WTC11 (cell line): ENCODE data around the gene TNRC18. TPM values are rescaled to one million over a fixed set of nuclear protein-coding genes. Genes with fewer than 3 reads are reported as not detected.
A peak's percentile ranks its signal among the peaks of the same experiment; 100 is the strongest.

Experiments
- ATAC-seq: fragments of 200-7000 bp; cut with Tn5 transposase; 2 replicates; pipeline ENCODE4 v1.10.0; 2021; ENCODE audit warnings: mild to moderate bottlenecking, moderate library complexity
- CTCF ChIA-PET: fragments of 300-600 bp; sonication (Branson Sonifier 250); formaldehyde crosslinking; loops from one replicate; lab custom pipeline; 2021; ENCODE audit warnings: antibody characterized with exemption; lab: Charles Lee
- POLR2A ChIA-PET: fragments of 350-600 bp; sonication (Branson Sonifier 250); formaldehyde crosslinking; loops from one replicate; lab custom pipeline; 2021; ENCODE audit warnings: antibody characterized with exemption; lab: Charles Lee
- DNase-seq: peaks from one replicate; pipeline ENCODE4 v3.0.0; 2021; ENCODE audit warnings: low spot score
- H3K27ac Mint-ChIP-seq: 2 replicates; pipeline ENCODE4 v1.8.0; 2021; ENCODE audit warnings: mixed read lengths
- H3K27me3 Mint-ChIP-seq: 2 replicates; pipeline ENCODE4 v1.8.0; 2021; ENCODE audit warnings: low read depth, mild to moderate bottlenecking, moderate library complexity, mixed read lengths
- H3K36me3 Mint-ChIP-seq: 2 replicates; pipeline ENCODE4 v1.8.0; 2021; ENCODE audit warnings: mixed read lengths
- H3K4me1 Mint-ChIP-seq: 2 replicates; pipeline ENCODE4 v1.8.0; 2022; ENCODE audit warnings: mixed read lengths
- H3K4me3 Mint-ChIP-seq: 2 replicates; pipeline ENCODE4 v1.8.0; 2021; ENCODE audit warnings: mild to moderate bottlenecking, moderate library complexity, mixed read lengths
- H3K9me3 Mint-ChIP-seq: 2 replicates; pipeline ENCODE4 v1.8.0; 2021; ENCODE audit warnings: mixed read lengths
- ELF4 ChIP-seq: sonication (generic); formaldehyde crosslinking; IDR thresholded peaks from 2 replicates; pipeline ENCODE4 v1.8.1; 2022; ENCODE audit warnings: low read depth, mild to moderate bottlenecking, moderate library complexity, missing genetic modification reagents
- EMX1 ChIP-seq: fragments of 250-450 bp; sonication (Bioruptor Pico); IDR thresholded peaks from 2 replicates; pipeline ENCODE4 v1.8.0; 2021; ENCODE audit warnings: mild to moderate bottlenecking
- GRHL2 ChIP-seq: fragments of 250-450 bp; sonication (Bioruptor Pico); IDR thresholded peaks from 2 replicates; pipeline ENCODE4 v1.8.0; 2022; ENCODE audit warnings: mild to moderate bottlenecking, moderate library complexity; ENCODE audit not compliant: insufficient replicate concordance, severe bottlenecking
- HMGA2 ChIP-seq: fragments of 250-450 bp; sonication (Bioruptor Pico); IDR thresholded peaks from 2 replicates; pipeline ENCODE4 v1.4.0; 2021; ENCODE audit warnings: mild to moderate bottlenecking, moderate library complexity
- JAZF1 ChIP-seq: fragments of 250-450 bp; sonication (Bioruptor Pico); IDR thresholded peaks from 2 replicates; pipeline ENCODE4 v1.9.0; 2021; ENCODE audit warnings: moderate library complexity, mild to moderate bottlenecking, inconsistent platforms
- MLX ChIP-seq: sonication (generic); formaldehyde crosslinking; IDR thresholded peaks from 2 replicates; pipeline ENCODE4 v1.8.1; 2023; ENCODE audit warnings: mild to moderate bottlenecking, missing genetic modification reagents, moderate library complexity
- MYBL2 ChIP-seq: sonication (generic); formaldehyde crosslinking; IDR thresholded peaks from 2 replicates; pipeline ENCODE4 v1.8.1; 2023; ENCODE audit warnings: mild to moderate bottlenecking, moderate library complexity, missing genetic modification reagents
- NR3C1 ChIP-seq: sonication (generic); formaldehyde crosslinking; conservative IDR thresholded peaks from 2 replicates; pipeline ENCODE4 v1.8.1; 2023; ENCODE audit warnings: low read depth, mild to moderate bottlenecking, missing genetic modification reagents
- TEAD4 ChIP-seq: sonication (generic); formaldehyde crosslinking; IDR thresholded peaks from 2 replicates; pipeline ENCODE4 v1.8.0; 2022; ENCODE audit warnings: mild to moderate bottlenecking, missing genetic modification reagents
- ZBTB21 ChIP-seq: sonication (generic); formaldehyde crosslinking; IDR thresholded peaks from 2 replicates; pipeline ENCODE4 v1.8.1; 2023; ENCODE audit warnings: mild to moderate bottlenecking, missing genetic modification reagents, borderline replicate concordance
- ZNF263 ChIP-seq: sonication (generic); formaldehyde crosslinking; IDR thresholded peaks from 2 replicates; pipeline ENCODE4 v1.8.1; 2022; ENCODE audit warnings: low read depth, mild to moderate bottlenecking, moderate library complexity, missing genetic modification reagents
- ZNF532 ChIP-seq: fragments of 250-450 bp; sonication (Bioruptor Pico); IDR thresholded peaks from 2 replicates; pipeline ENCODE4 v1.9.0; 2021; ENCODE audit warnings: mild to moderate bottlenecking, borderline replicate concordance
- total RNA-seq: library from RNA; stranded (reverse); gene quantifications from 3 replicates; pipeline ENCODE4 v1.2.3, GENCODE V29; 2021
- TF ChIP-seq, protein P1 (sequence below): sonication (generic); formaldehyde crosslinking; IDR thresholded peaks from 2 replicates; pipeline ENCODE4 v1.8.0; 2022; ENCODE audit warnings: mild to moderate bottlenecking, missing genetic modification reagents
- TF ChIP-seq, protein P2 (sequence below): sonication (generic); formaldehyde crosslinking; IDR thresholded peaks from 2 replicates; pipeline ENCODE4 v1.8.1; 2023; ENCODE audit warnings: mild to moderate bottlenecking, missing genetic modification reagents
- TF ChIP-seq, protein P3 (sequence below): sonication (generic); formaldehyde crosslinking; conservative IDR thresholded peaks from 2 replicates; pipeline ENCODE4 v1.8.1; 2022; ENCODE audit warnings: mild to moderate bottlenecking, missing genetic modification reagents

Gene TNRC18
- total RNA-seq, 1 experiment from 2014 or later, result 55.0 TPM

DNA sequence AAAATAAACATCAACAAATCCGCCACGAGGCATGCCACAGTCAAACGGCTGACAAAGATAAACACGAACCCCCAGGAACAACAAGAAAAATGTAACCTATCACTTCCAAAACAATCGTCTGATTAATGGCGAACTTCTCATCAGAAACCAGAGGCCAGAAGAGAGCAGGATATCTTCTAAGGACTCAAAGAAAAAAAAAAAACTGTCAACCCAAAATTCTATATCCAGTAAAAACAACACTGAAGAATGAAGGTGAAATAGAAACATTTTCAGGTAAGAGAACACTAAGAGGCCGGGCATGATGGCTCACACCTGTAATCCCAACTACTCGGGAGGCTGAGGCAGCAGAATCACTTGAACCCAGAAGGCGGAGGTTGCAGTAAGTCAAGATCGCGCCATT lies 86.6 kb downstream of the TNRC18 start:
- CTCF ChIA-PET, result no interaction called here
- Mint-ChIP-seq H3K4me1 (0 out of 2 replicates have a peak, but pooled peaks cover 3% of the 10 kb centered on the region), H3K27me3 (no peaks in the 10 kb centered on the region; the same call in 1 of the 2 replicates), H3K4me3 (no peak overlapping the region), H3K27ac (no peak overlapping the region), H3K9me3 (peaks cover 13% of the 10 kb centered on the region), H3K36me3 (peaks cover 20% of the 10 kb centered on the region)
- TF ChIP-seq, protein P1, sequence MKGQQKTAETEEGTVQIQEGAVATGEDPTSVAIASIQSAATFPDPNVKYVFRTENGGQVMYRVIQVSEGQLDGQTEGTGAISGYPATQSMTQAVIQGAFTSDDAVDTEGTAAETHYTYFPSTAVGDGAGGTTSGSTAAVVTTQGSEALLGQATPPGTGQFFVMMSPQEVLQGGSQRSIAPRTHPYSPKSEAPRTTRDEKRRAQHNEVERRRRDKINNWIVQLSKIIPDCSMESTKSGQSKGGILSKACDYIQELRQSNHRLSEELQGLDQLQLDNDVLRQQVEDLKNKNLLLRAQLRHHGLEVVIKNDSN (CRISPR knock-in tag), result no peak
- TF ChIP-seq ZNF532 (CRISPR knock-in tag) (no peak), HMGA2 (no peak)
- POLR2A ChIA-PET, result no interaction called here
- no peak for DNase-seq
- ATAC-seq, result no peak

DNA sequence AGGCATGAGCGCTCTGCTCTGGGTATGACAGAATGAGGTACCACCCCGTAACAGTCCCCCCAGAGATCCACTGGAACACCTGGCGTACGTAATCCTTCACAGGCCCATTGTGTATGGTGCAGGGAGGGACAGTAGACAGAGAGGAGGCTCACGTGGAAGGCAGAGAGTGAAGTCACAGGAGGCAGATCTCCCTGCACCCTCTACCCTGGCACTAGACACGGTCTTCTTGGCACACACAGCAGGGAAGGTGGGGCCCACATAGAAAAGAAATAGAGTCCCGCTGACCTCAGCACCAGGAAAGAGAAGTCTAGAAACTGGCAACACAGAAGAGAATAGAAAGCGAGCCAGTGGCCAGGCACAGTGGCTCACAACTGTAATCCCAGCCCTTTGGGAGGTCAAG lies 89.0 kb downstream of the TNRC18 start:
- peaks cover 13% of the 10 kb centered on the region for H3K36me3 Mint-ChIP-seq
- POLR2A ChIA-PET, result no interaction called here

DNA sequence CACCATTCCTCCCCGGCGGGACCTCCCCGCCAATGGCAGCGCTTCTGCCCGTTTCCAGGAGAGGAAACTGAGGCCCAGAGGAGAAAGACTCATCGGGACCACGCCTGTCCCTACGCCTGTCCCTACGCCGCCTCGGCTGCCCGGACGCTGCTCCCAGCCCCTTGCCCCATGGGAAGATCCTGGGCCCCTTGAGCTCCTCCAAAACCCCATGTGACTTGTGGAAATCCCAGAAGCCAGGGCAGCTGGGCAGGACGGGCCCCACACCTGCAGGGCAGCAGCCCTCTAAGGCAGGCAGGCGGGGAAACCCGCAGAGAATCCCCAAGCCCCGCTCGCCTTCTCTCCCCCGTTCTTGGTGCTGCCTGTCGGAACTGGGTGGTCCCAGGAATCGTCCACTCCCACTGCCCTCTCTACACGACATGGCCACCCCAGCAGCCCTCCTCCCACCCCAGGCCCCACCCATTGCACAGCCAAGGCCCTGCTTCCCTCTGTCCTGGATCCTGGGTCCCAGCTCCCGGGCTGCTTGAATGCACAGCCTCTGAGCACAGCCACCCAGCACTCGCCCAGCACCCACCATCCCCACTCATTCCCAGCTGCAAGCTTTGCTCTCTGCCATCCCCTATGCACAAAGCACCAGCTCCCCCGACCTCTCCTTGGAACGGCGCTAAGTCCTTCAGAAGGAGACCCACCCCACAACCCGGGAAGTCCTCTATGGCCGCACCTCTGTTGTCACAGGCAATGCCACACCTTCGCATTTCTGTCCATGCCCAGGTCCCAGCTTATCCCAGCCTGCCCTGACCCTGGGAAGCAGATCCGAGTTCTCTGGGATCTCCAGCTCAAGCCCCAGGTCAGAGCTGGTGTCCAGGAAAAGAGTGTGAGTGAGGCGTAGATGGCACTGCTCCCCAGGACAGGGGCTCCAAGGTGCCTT lies 90.3 kb downstream of the TNRC18 start:
- CTCF ChIA-PET, result interaction anchor here (0.7 to 0.9 kb wide), 2 partner anchors 93 to 193 kb away, joined by 3 to 6 read pairs; no protein-coding TSS in a partner anchor
- DNase-seq, result no peak
- Mint-ChIP-seq H3K27me3 (no peaks in the 10 kb centered on the region), H3K4me1 (0 out of 2 replicates have a peak, but pooled peaks cover 3% of the 10 kb centered on the region), H3K9me3 (peaks cover 8% of the 10 kb centered on the region), H3K36me3 (peaks cover 13% of the 10 kb centered on the region)
- POLR2A ChIA-PET, result interaction anchor here (0.5 kb wide), 1 partner anchor 93 kb away, joined by 3 read pairs; no protein-coding TSS in a partner anchor
- TF ChIP-seq, protein P2, sequence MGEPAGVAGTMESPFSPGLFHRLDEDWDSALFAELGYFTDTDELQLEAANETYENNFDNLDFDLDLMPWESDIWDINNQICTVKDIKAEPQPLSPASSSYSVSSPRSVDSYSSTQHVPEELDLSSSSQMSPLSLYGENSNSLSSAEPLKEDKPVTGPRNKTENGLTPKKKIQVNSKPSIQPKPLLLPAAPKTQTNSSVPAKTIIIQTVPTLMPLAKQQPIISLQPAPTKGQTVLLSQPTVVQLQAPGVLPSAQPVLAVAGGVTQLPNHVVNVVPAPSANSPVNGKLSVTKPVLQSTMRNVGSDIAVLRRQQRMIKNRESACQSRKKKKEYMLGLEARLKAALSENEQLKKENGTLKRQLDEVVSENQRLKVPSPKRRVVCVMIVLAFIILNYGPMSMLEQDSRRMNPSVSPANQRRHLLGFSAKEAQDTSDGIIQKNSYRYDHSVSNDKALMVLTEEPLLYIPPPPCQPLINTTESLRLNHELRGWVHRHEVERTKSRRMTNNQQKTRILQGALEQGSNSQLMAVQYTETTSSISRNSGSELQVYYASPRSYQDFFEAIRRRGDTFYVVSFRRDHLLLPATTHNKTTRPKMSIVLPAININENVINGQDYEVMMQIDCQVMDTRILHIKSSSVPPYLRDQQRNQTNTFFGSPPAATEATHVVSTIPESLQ, result no peak
- TF ChIP-seq JAZF1 (CRISPR knock-in tag) (no peak), NR3C1 (no peak), MYBL2 (no peak), ELF4 (CRISPR knock-in tag) (no peak)
- TF ChIP-seq, protein P3, sequence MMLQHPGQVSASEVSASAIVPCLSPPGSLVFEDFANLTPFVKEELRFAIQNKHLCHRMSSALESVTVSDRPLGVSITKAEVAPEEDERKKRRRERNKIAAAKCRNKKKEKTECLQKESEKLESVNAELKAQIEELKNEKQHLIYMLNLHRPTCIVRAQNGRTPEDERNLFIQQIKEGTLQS (CRISPR knock-in tag), result no peak
- TF ChIP-seq, all 79 proteins: peak for 0
- no peak overlapping the region for H3K4me3 Mint-ChIP-seq
- peak overlapping the region; percentile 78 for H3K27ac Mint-ChIP-seq
- ATAC-seq, result peak; percentile 26

More for the DNA sequence above, 89.0 kb downstream of the TNRC18 start:
- TF ChIP-seq, protein P1 (CRISPR knock-in tag), result no peak
- TF ChIP-seq ZNF263 (no peak), EMX1 (CRISPR knock-in tag) (no peak), MLX (CRISPR knock-in tag) (no peak), GRHL2 (CRISPR knock-in tag) (no peak), ZBTB21 (CRISPR knock-in tag) (no peak), TEAD4 (CRISPR knock-in tag) (no peak)
- TF ChIP-seq, protein P2, result no peak
- TF ChIP-seq, all 79 proteins: peak for 0
- Mint-ChIP-seq H3K4me3 (no peak overlapping the region), H3K4me1 (0 out of 2 replicates have a peak, but pooled peaks cover 3% of the 10 kb centered on the region), H3K27me3 (no peaks in the 10 kb centered on the region), H3K27ac (peak overlapping the region; percentile 85; the same call in 1 of the 2 replicates), H3K9me3 (peaks cover 8% of the 10 kb centered on the region)
- DNase-seq (no peak), ATAC-seq (no peak)
- CTCF ChIA-PET, result no interaction called here
